K562 (cell line): Measurements from ENCODE around the gene RRAD. TPM values are rescaled to one million over a fixed set of nuclear protein-coding genes. Genes with fewer than 3 reads are reported as not detected.

Source experiments
- ASH1L ChIP-seq: fragments of 450-650 bp; IDR thresholded peaks from 2 replicates; pipeline ENCODE4 v1.6.1; 2018; ENCODE audit warnings: borderline replicate concordance, mild to moderate bottlenecking, low read depth; ENCODE audit not compliant: partially characterized antibody
- BHLHE40 ChIP-seq: IDR thresholded peaks from 2 replicates; pipeline ENCODE4 v1.6.1; 2011; ENCODE audit warnings: low read length, improper control_type of control experiment
- CBFB ChIP-seq: sonication (generic); formaldehyde crosslinking; IDR thresholded peaks from 2 replicates; pipeline ENCODE4 v1.4.0; 2020; ENCODE audit warnings: mild to moderate bottlenecking, missing genetic modification reagents
- CREBBP ChIP-seq: IDR thresholded peaks from one replicate; pipeline ENCODE4 v1.6.1; 2012; ENCODE audit warnings: low read depth, mild to moderate bottlenecking, control low read depth, inconsistent platforms, low read length
- GABPB1 ChIP-seq: sonication (generic); formaldehyde crosslinking; IDR thresholded peaks from 2 replicates; pipeline ENCODE4 v1.8.0; 2022; ENCODE audit warnings: mild to moderate bottlenecking, missing genetic modification reagents
- ID3 ChIP-seq, 2 experiments: fragments of 250-450 bp in 1 of 2; fragments of 450-650 bp in 1 of 2; sonication (Bioruptor Pico) in 1 of 2; IDR thresholded peaks; 2 replicates each; pipeline versions ENCODE4 v1.6.1 to v1.8.0; 2016 to 2021; ENCODE audit warnings: mild to moderate bottlenecking in 2 of 2, moderate library complexity in 2 of 2, missing compliant biosample characterization in 1 of 2, missing genetic modification characterization in 1 of 2
- PHB ChIP-seq: fragments of 250-450 bp; sonication (Bioruptor Pico); IDR thresholded peaks from 2 replicates; pipeline ENCODE4 v1.5.0; 2021
- PML ChIP-seq: IDR thresholded peaks from 2 replicates; pipeline ENCODE4 v1.6.1; 2012; ENCODE audit warnings: low read length, inconsistent platforms
- SETDB1 ChIP-seq: IDR thresholded peaks from one replicate; pipeline ENCODE4 v1.6.1; 2012; ENCODE audit warnings: low read length, control low read depth, inconsistent platforms
- SP2 ChIP-seq: IDR thresholded peaks from 2 replicates; pipeline ENCODE4 v1.6.1; 2011; ENCODE audit warnings: mild to moderate bottlenecking, low read depth, low read length, moderate library complexity; ENCODE audit not compliant: poor library complexity, severe bottlenecking; ENCODE audit errors: extremely low read depth
- TAF15 ChIP-seq: fragments of 200-400 bp; formaldehyde crosslinking; IDR thresholded peaks from 2 replicates; pipeline ENCODE4 v1.6.1; 2017; ENCODE audit warnings: mild to moderate bottlenecking, low read depth, low read length, moderate library complexity
- THAP12 ChIP-seq: fragments of 250-450 bp; sonication (Bioruptor Pico); IDR thresholded peaks from 2 replicates; pipeline ENCODE4 v1.9.0; 2021; ENCODE audit warnings: mild to moderate bottlenecking, inconsistent platforms
- TRIM28 ChIP-seq: fragments of 450-650 bp; IDR thresholded peaks from 2 replicates; pipeline ENCODE4 v1.6.1; 2017
- ZBTB11 ChIP-seq, 3 experiments: fragments of 200-800 bp in 1 of 3; fragments of 250-450 bp in 1 of 3; fragments of 450-650 bp in 1 of 3; sonication (Bioruptor Pico) in 1 of 3; sonication (Bioruptor generic) in 1 of 3; formaldehyde crosslinking in 1 of 3; IDR thresholded peaks; 2 replicates each; pipeline versions ENCODE4 v1.6.1 to v1.8.0; 2016 to 2022; ENCODE audit warnings: mild to moderate bottlenecking in 2 of 3, missing genetic modification characterization in 2 of 3, missing compliant biosample characterization in 1 of 3, moderate library complexity in 1 of 3
- ZBTB43 ChIP-seq: sonication (generic); formaldehyde crosslinking; IDR thresholded peaks from 2 replicates; pipeline ENCODE4 v1.8.0; 2023; ENCODE audit warnings: mild to moderate bottlenecking, missing genetic modification reagents
- ZKSCAN8 ChIP-seq: fragments of 200-800 bp; sonication (Bioruptor generic); IDR thresholded peaks from 2 replicates; pipeline ENCODE4 v1.6.1; 2016; ENCODE audit warnings: missing genetic modification characterization, missing compliant biosample characterization
- ZNF121 ChIP-seq: sonication (generic); formaldehyde crosslinking; conservative IDR thresholded peaks from 2 replicates; pipeline ENCODE4 v1.8.0; 2022; ENCODE audit warnings: missing genetic modification reagents
- ZNF124 ChIP-seq: sonication (generic); formaldehyde crosslinking; IDR thresholded peaks from 2 replicates; pipeline ENCODE4 v1.8.1; 2022; ENCODE audit warnings: missing genetic modification reagents
- ZNF143 ChIP-seq: sonication (generic); formaldehyde crosslinking; IDR thresholded peaks from 2 replicates; pipeline ENCODE4 v1.9.0; 2022; ENCODE audit warnings: mild to moderate bottlenecking, missing genetic modification reagents
- ZNF232 ChIP-seq: sonication (generic); formaldehyde crosslinking; IDR thresholded peaks from 2 replicates; pipeline ENCODE4 v1.8.0; 2022; ENCODE audit warnings: mild to moderate bottlenecking, missing genetic modification reagents
- ZNF695 ChIP-seq: fragments of 450-650 bp; formaldehyde crosslinking; IDR thresholded peaks from 2 replicates; pipeline ENCODE4 v1.4.0; 2020; ENCODE audit warnings: mild to moderate bottlenecking, moderate library complexity
- ZSCAN29 ChIP-seq: fragments of 450-650 bp; IDR thresholded peaks from 2 replicates; pipeline ENCODE4 v1.6.1; 2017
- polyA plus RNA-seq, 8 experiments: library from polyadenylated mRNA; depleted of rRNA in 4 of 8; stranded (reverse) in 5 of 8; unstranded in 3 of 8; fragments of >200 nt; fragmentation: Nextera tagmentation in 2 of 8; fragmentation: Illumina TruSeq in 1 of 8; extraction: Ambion mirVana in 2 of 8; extraction: Trizol in 1 of 8; gene quantifications; 2 replicates each; pipeline versions ENCODE4 v1.2.1 to v1.2.3, GENCODE V29; 2011 to 2014; ENCODE audit warnings: inconsistent platforms in 1 of 8, missing spikeins in 1 of 8
- total RNA-seq, 7 experiments: library from RNA; depleted of rRNA in 6 of 7; stranded (reverse); fragments of >200 nt in 6 of 7; fragmentation: Illumina TruSeq in 2 of 7; extraction: Trizol in 2 of 7; gene quantifications; 2 replicates each; pipeline versions ENCODE4 v1.2.1 to v1.2.3, GENCODE V29; 2011 to 2021; ENCODE audit warnings: low replicate concordance in 1 of 7

The RRAD gene
- total and polyA plus RNA-seq, 9 of the 15 experiments (the other 6 are each of a cell fraction or from before 2014, with no cell fraction given), result 0.09 to 0.20 (median 0.13) TPM; not detected in 5

- TF ChIP-seq BHLHE40 (peak; percentile 95), CBFB (no peak), TAF15 (no peak), ID3 (CRISPR knock-in tag; IDR thresholded peaks at IDR 0.05) (no peak), ID3 (tag; IDR thresholded peaks at IDR 0.05) (no peak), ASH1L (peak; percentile 91), ZSCAN29 (no peak), ZNF143 (CRISPR knock-in tag) (no peak), ZNF695 (CRISPR knock-in tag) (no peak), ZNF121 (CRISPR knock-in tag) (no peak; the same call in 1 of the 2 replicates), SP2 (peak; percentile 92), TRIM28 (no peak), ZKSCAN8 (CRISPR knock-in tag) (no peak), CREBBP (no peak), ZBTB43 (no peak), ZBTB11 (CRISPR knock-in tag; IDR thresholded peaks at IDR 0.05) (no peak), ZNF124 (CRISPR knock-in tag) (no peak), THAP12 (no peak), SETDB1 (no peak), GABPB1 (CRISPR knock-in tag) (no peak), ZNF232 (CRISPR knock-in tag) (no peak), PHB (CRISPR knock-in tag) (no peak), PML (no peak)
These were observed 44.9 kb downstream of the RRAD start, which contains the start of gene PDP2 (continued) for GRCh38 chr16:66880288-66881013.
